Right lobe of liver (tissue), 6 donors: ENCODE data around the gene ZNF764. TPM values are rescaled to one million over a fixed set of nuclear protein-coding genes. Genes with fewer than 3 reads are reported as not detected.
A peak's percentile ranks its signal among the peaks of the same experiment; 100 is the strongest.

Experiments
- ATAC-seq, 4 donors: fragments of 200-7000 bp; cut with Tn5 transposase; one replicate each; pipeline ENCODE4 v1.9.1; 2020; ENCODE audit warnings: mild to moderate bottlenecking in 4 of 4, moderate library complexity in 4 of 4
- DNase-seq, 3 donors: peaks; one replicate each; pipeline ENCODE4 v3.0.0-alpha.2; 2020
- H3K27ac ChIP-seq, 3 donors: fragments of 200-600 bp; one replicate each; pipeline ENCODE4 v1.8.0; 2022
- H3K27me3 ChIP-seq, 2 donors: fragments of 200-600 bp; one replicate each; pipeline ENCODE4 v1.8.0; 2022
- H3K36me3 ChIP-seq, 4 donors: fragments of 200-600 bp; sonication (generic) in 1 of 4; one replicate each; pipeline versions ENCODE4 v1.5.1 to v1.8.0; 2017 to 2022; ENCODE audit warnings: control low read depth in 1 of 4
- H3K4me1 ChIP-seq, 4 donors: fragments of 200-600 bp; sonication (generic) in 1 of 4; one replicate each; pipeline versions ENCODE4 v1.5.1 to v1.8.0; 2017 to 2022; ENCODE audit warnings: control low read depth in 1 of 4
- H3K4me3 ChIP-seq, 3 donors: fragments of 200-600 bp; one replicate each; pipeline ENCODE4 v1.8.0; 2022
- H3K9me3 ChIP-seq, 4 donors: fragments of 200-600 bp; sonication (generic) in 1 of 4; one replicate each; pipeline versions ENCODE4 v1.5.1 to v1.8.0; 2017 to 2022; ENCODE audit warnings: control low read depth in 1 of 4
- CTCF ChIP-seq, 4 donors: fragments of 200-600 bp in 3 of 4; fragments of 450-650 bp in 1 of 4; IDR thresholded peaks; one replicate each; pipeline versions ENCODE4 v1.5.1 to v1.8.0; 2016 to 2022; ENCODE audit warnings: antibody characterized with exemption in 4 of 4, mild to moderate bottlenecking in 2 of 4
- POLR2A ChIP-seq: fragments of 450-650 bp; IDR thresholded peaks from one replicate; pipeline ENCODE4 v1.6.1; 2017; ENCODE audit warnings: antibody characterized with exemption, mild to moderate bottlenecking
- WGBS: methylation state at CpG from one replicate; pipeline ENCODE4 v1.1.6; 2018; ENCODE audit warnings: low coverage, low lambda C conversion rate; ENCODE audit not compliant: insufficient coverage; ENCODE audit errors: missing lambda C conversion rate; 5-methylcytosine and 5-hydroxymethylcytosine counted together
- intact Hi-C, 2 donors: fragments of 100-400 bp; cut with DNase I; formaldehyde crosslinking; loops; one replicate each; pipeline versions ENCODE4 v1.11.2 to v1.14.1; 2022
- total RNA-seq, 6 experiments: library from RNA; depleted of rRNA in 2 of 6; stranded (reverse); fragments of >200 nt in 2 of 6; fragmentation: NEBNext Ultra II Directional in 3 of 6; extraction: Animal tissue kit (Norgen Biotek cat#: 25700) in 3 of 6; gene quantifications; one replicate each; pipeline versions ENCODE4 v1.1.0 to v1.2.4, GENCODE V29; 2016 to 2023
- donor health status: DM: no; HTN: yes; CAD: no.
- donor health status: DM: no; HTN: no; CAD: no.
- donor health status: DM: no; HTN: no; CAD: no.
- donor health status: DM: no; HTN: yes; CAD: no.
- donor health status: DM: no; HTN: yes; CAD: no.

ZNF764 gene
- total RNA-seq, 6 experiments from 2014 or later = 3.2 to 6.5 (median 4.8) TPM

GRCh38 chr16:30565984-30566383, 7.8 kb upstream of the ZNF764 start:
- Histone ChIP-seq H3K9me3 (no peaks in the 10 kb centered on the region), H3K36me3 (no peaks in the 10 kb centered on the region), H3K27ac (no peak overlapping the region), H3K4me1 (peaks cover 0 to 6% (median under 1%) of the 10 kb centered on the region in 4 donors), H3K4me3 (no peak overlapping the region), H3K27me3 (no peaks in the 10 kb centered on the region)
- TF ChIP-seq CTCF (IDR thresholded peaks at IDR 0.05) (no peak), POLR2A (no peak)
- no peak for ATAC-seq
- DNase-seq = no peak
- intact Hi-C loops = no loop called here
- 78% methylated on average over 7 of the region's 8 CpGs for WGBS

- no peak overlapping the region for H3K4me3 ChIP-seq
- no peaks in the 10 kb centered on the region for H3K36me3 ChIP-seq
- TF ChIP-seq POLR2A (no peak), CTCF (IDR thresholded peaks at IDR 0.05) (no peak)
- ATAC-seq (no peak), DNase-seq (no peak)
- WGBS = 54% methylated on average over 5 of the region's 7 CpGs
- no peak overlapping the region for H3K27ac ChIP-seq
- intact Hi-C loops = no loop called here
- H3K4me1 ChIP-seq = peaks cover 0 to 6% (median under 1%) of the 10 kb centered on the region in 4 donors
- H3K27me3 ChIP-seq = no peaks in the 10 kb centered on the region
- no peaks in the 10 kb centered on the region for H3K9me3 ChIP-seq
These were observed 7.4 kb upstream of the ZNF764 start for GRCh38 chr16:30565526-30565925.

GRCh38 chr16:30562021-30562420, 3.8 kb upstream of the ZNF764 start:
- DNase-seq (peak in 1 of 3 donors; percentile 56), ATAC-seq (no peak)
- no peaks in the 10 kb centered on the region for H3K36me3 ChIP-seq
- no peaks in the 10 kb centered on the region for H3K27me3 ChIP-seq
- H3K4me3 ChIP-seq = peak overlapping the region; percentile 32 to 57 (median 45)
- peak overlapping the region in 2 of 3 donors; percentile 74 for H3K27ac ChIP-seq
- 80% methylated on average over 5 of the region's 14 CpGs for WGBS
- peaks cover 0 to 8% (median 0%) of the 10 kb centered on the region in 4 donors for H3K4me1 ChIP-seq
- no peaks in the 10 kb centered on the region for H3K9me3 ChIP-seq
- intact Hi-C loops = no loop called here
- TF ChIP-seq CTCF (IDR thresholded peaks at IDR 0.05) (no peak), POLR2A (no peak)

- 47% methylated on average over 17 of the region's 46 CpGs for WGBS
These were observed 3.1 kb upstream of the ZNF764 start for GRCh38 chr16:30561089-30561816.

More at GRCh38 chr16:30561089-30561816, 3.1 kb upstream of the ZNF764 start:
- intact Hi-C loops = no loop called here
- Histone ChIP-seq H3K9me3 (no peaks in the 10 kb centered on the region), H3K36me3 (no peaks in the 10 kb centered on the region), H3K27ac (peak overlapping the region; percentile 36 to 74 (median 74)), H3K27me3 (no peaks in the 10 kb centered on the region), H3K4me3 (peak overlapping the region; percentile 32 to 57 (median 45)), H3K4me1 (peaks cover 0 to 14% (median 0%) of the 10 kb centered on the region in 4 donors)
- no peak for TF ChIP-seq POLR2A
- TF ChIP-seq CTCF (IDR thresholded peaks at IDR 0.05) = no peak
- ATAC-seq (peak in 3 of 4 donors; percentile 6 to 19 (median 6)), DNase-seq (peak; percentile 60 to 72 (median 68))
